ENCODE data around the gene ARHGAP22. TPM values are rescaled to one million over a fixed set of nuclear protein-coding genes. Genes with fewer than 3 reads are reported as not detected.

ARHGAP22 gene
- total RNA-seq, 2 experiments from 2014 or later: 0.19 to 0.46 TPM

- POLR2A ChIA-PET: interaction anchor here (1.0 kb wide), 1 partner anchor 19 kb away, joined by 3 read pairs; no protein-coding TSS in a partner anchor
- intact Hi-C loops (cut with micrococcal nuclease; ENCODE audit: unreplicated experiment): no loop called here
Observed at GRCh38 chr10:48605786-48606529, 1.1 kb upstream of the ARHGAP22 start.

GRCh38 chr10:48604039-48604990 is 558 bp downstream of the ARHGAP22 start:
- Histone ChIP-seq H3K4me2 (ENCODE audit: low read length) (no peak overlapping the region; the same call in 1 of the 2 replicates), H3K27ac (ENCODE audit: low read depth, low read length, poor library complexity, severe bottlenecking) (no peak overlapping the region), H2AFZ (ENCODE audit: low read length) (no peak overlapping the region), H3K79me2 (ENCODE audit: insufficient read depth, low read depth, low read length) (no peaks in the 10 kb centered on the region), H3K4me3 (ENCODE audit: low read depth, low read length, poor library complexity, severe bottlenecking) (no peak overlapping the region), H3K9me3 (ENCODE audit: low read length) (no peaks in the 10 kb centered on the region), H3K9me2 (ENCODE audit: insufficient read depth, low read length) (no peaks in the 10 kb centered on the region), H4K20me1 (ENCODE audit: insufficient read depth, low read length) (no peaks in the 10 kb centered on the region), H3K36me3 (ENCODE audit: insufficient read depth, low read length) (no peaks in the 10 kb centered on the region), H3K4me1 (ENCODE audit: insufficient read depth, low read length, poor library complexity, severe bottlenecking) (peaks cover 15% of the 10 kb centered on the region)
- DNase-seq (ENCODE audit: low spot score): no peak
- intact Hi-C loops (cut with micrococcal nuclease; ENCODE audit: unreplicated experiment): no loop called here
- no TSS peak for BruUV-seq (replicated peaks)
- ChIA-PET CTCF (ENCODE audit: unreplicated experiment) (no interaction called here), POLR2A (interaction anchor here (0.6 to 1.4 kb wide), 3 partner anchors 11 to 20 kb away, joined by 3 read pairs; no protein-coding TSS in a partner anchor)
- TF ChIP-seq EZH2phosphoT487 (IDR thresholded peaks at IDR 0.05; ENCODE audit: borderline replicate concordance, low read depth, low read length) (no peak), CTCF (conservative IDR thresholded peaks at IDR 0.05; ENCODE audit: low read length) (no peak)

More at GRCh38 chr10:48605786-48606529, 1.1 kb upstream of the ARHGAP22 start:
- TF ChIP-seq CTCF (conservative IDR thresholded peaks at IDR 0.05; ENCODE audit: low read length): no peak
- no peak for TF ChIP-seq EZH2phosphoT487 (IDR thresholded peaks at IDR 0.05; ENCODE audit: borderline replicate concordance, low read depth, low read length)
- Histone ChIP-seq H2AFZ (ENCODE audit: low read length) (no peak overlapping the region), H3K79me2 (ENCODE audit: insufficient read depth, low read depth, low read length) (no peaks in the 10 kb centered on the region), H3K36me3 (ENCODE audit: insufficient read depth, low read length) (no peaks in the 10 kb centered on the region), H3K9me3 (ENCODE audit: low read length) (no peaks in the 10 kb centered on the region), H3K27ac (ENCODE audit: low read depth, low read length, poor library complexity, severe bottlenecking) (no peak overlapping the region), H3K4me1 (ENCODE audit: insufficient read depth, low read length, poor library complexity, severe bottlenecking) (peaks cover 9% of the 10 kb centered on the region), H4K20me1 (ENCODE audit: insufficient read depth, low read length) (no peaks in the 10 kb centered on the region), H3K9me2 (ENCODE audit: insufficient read depth, low read length) (no peaks in the 10 kb centered on the region), H3K4me2 (ENCODE audit: low read length) (no peak overlapping the region), H3K4me3 (ENCODE audit: low read depth, low read length, poor library complexity, severe bottlenecking) (no peak overlapping the region)
- no peak for DNase-seq (ENCODE audit: low spot score)
- no TSS peak for BruUV-seq (replicated peaks)
- CTCF ChIA-PET (ENCODE audit: unreplicated experiment): interaction anchor here (0.6 kb wide), 1 partner anchor 28 kb away, joined by 3 read pairs; no protein-coding TSS in a partner anchor

Measured in OCI-LY7 (cell line).